K562 (cell line): ENCODE data around the gene C22orf42. TPM values are rescaled to one million over a fixed set of nuclear protein-coding genes. Genes with fewer than 3 reads are reported as not detected.

Experiments
- ATAC-seq: fragments of 200-7000 bp; cut with Tn5 transposase; 3 replicates; pipeline ENCODE4 v1.9.1; 2020; ENCODE audit warnings: moderate library complexity
- BruUV-seq: library from RNA; stranded (reverse); fragments of 400-500 nt; replicated peaks from 2 replicates; lab custom pipeline; 2021; lab: Mats Ljungman, UMichigan
- CTCF ChIA-PET: fragments of 300-600 bp; formaldehyde crosslinking; extraction: SDS; loops from one replicate; lab custom pipeline; 2021; ENCODE audit warnings: low intra/inter-chr PET ratio; lab: Yijun Ruan, JAX
- POLR2A ChIA-PET: fragments of 300-600, 350-650 bp; sonication (Branson Sonifier 250); formaldehyde crosslinking; extraction: SDS; loops from one replicate; lab custom pipeline; 2021; ENCODE audit warnings: antibody characterized with exemption, inconsistent platforms; lab: Yijun Ruan, JAX
- DNase-seq, 4 experiments: peaks; one replicate each; pipeline versions ENCODE4 v3.0.0 to v3.0.0-alpha.2; 2011 to 2018; ENCODE audit warnings: low spot score in 3 of 4, mixed read lengths in 3 of 4; ENCODE audit errors: extremely low read depth in 1 of 4
- FAIRE-seq: peaks from 2 replicates; lab custom pipeline; 2011; peaks lifted over from hg19 to GRCh38; lab: Jason Lieb, UNC
- H2AFZ ChIP-seq: 2 replicates; pipeline ENCODE4 v1.6.0; 2011; ENCODE audit warnings: low read depth, low read length, control low read depth, inconsistent platforms
- H3K27ac ChIP-seq: fragments of 200-600 bp; 3 replicates; pipeline ENCODE4 v1.8.0; 2011; ENCODE audit warnings: low read depth, mild to moderate bottlenecking, control low read depth, inconsistent platforms, low read length, moderate library complexity, mixed read lengths; ENCODE audit errors: extremely low read depth
- H3K27me3 ChIP-seq, 2 experiments: fragments of 300-600 bp in 1 of 2; 2 replicates in 1 of 2; 3 replicates in 1 of 2; pipeline versions ENCODE4 v1.6.0 to v1.8.0; 2011; ENCODE audit warnings: inconsistent platforms in 2 of 2, low read length in 2 of 2, mild to moderate bottlenecking in 1 of 2, mixed read lengths in 1 of 2, moderate library complexity in 1 of 2; ENCODE audit not compliant: control insufficient read depth in 2 of 2, insufficient read depth in 2 of 2
- H3K36me3 ChIP-seq: fragments of 300-600 bp; 3 replicates; pipeline ENCODE4 v1.8.0; 2011; ENCODE audit warnings: mild to moderate bottlenecking, low read length, inconsistent platforms; ENCODE audit not compliant: control insufficient read depth, insufficient read depth
- H3K4me1 ChIP-seq, 2 experiments: fragments of 200-600 bp in 1 of 2; replicated peaks in 1 of 2; 2 replicates in 1 of 2; 3 replicates in 1 of 2; pipeline versions ENCODE4 v1.5.1 to v1.8.0; 2011; ENCODE audit warnings: inconsistent platforms in 2 of 2, low read length in 2 of 2, mild to moderate bottlenecking in 1 of 2, mixed read lengths in 1 of 2, moderate library complexity in 1 of 2; ENCODE audit not compliant: control insufficient read depth in 2 of 2, insufficient read depth in 2 of 2
- H3K4me2 ChIP-seq: 2 replicates; pipeline ENCODE4 v1.6.1; 2011; ENCODE audit warnings: low read length, control low read depth, inconsistent platforms, mixed read lengths; ENCODE audit not compliant: insufficient read depth
- H3K4me3 ChIP-seq: fragments of 200-600 bp; sonication (generic), shearing (Covaris generic); 2 replicates; pipeline ENCODE4 v1.5.1; 2016; ENCODE audit warnings: control low read depth, inconsistent platforms
- H3K79me2 ChIP-seq: fragments of 200-600 bp; 3 replicates; pipeline ENCODE4 v1.8.0; 2011; ENCODE audit warnings: low read length, inconsistent platforms; ENCODE audit not compliant: control insufficient read depth, insufficient read depth
- H3K9ac ChIP-seq, 2 experiments: 2 replicates each; pipeline versions ENCODE4 v1.6.0 to v1.6.1; 2011; ENCODE audit warnings: low read depth in 2 of 2, low read length in 2 of 2, control low read depth in 1 of 2, inconsistent platforms in 1 of 2, mild to moderate bottlenecking in 1 of 2, mixed read lengths in 1 of 2; ENCODE audit not compliant: insufficient read depth in 1 of 2
- H3K9me1 ChIP-seq: one replicate; pipeline ENCODE4 v1.6.0; 2011; ENCODE audit warnings: inconsistent platforms, mild to moderate bottlenecking, low read length, moderate library complexity; ENCODE audit not compliant: control insufficient read depth, insufficient read depth
- H3K9me3 ChIP-seq: replicated peaks from 2 replicates; pipeline ENCODE4 v1.5.1; 2011; ENCODE audit warnings: low read depth, low read length, inconsistent platforms; ENCODE audit not compliant: control insufficient read depth, insufficient read depth
- H4K20me1 ChIP-seq: replicated peaks from 2 replicates; pipeline ENCODE4 v1.6.1; 2011; ENCODE audit warnings: low read length, inconsistent platforms, mixed read lengths; ENCODE audit not compliant: control insufficient read depth, insufficient read depth
- BCLAF1 ChIP-seq, 2 experiments: fragments of 450-650 bp in 1 of 2; IDR thresholded peaks; 2 replicates each; pipeline ENCODE4 v1.6.1; 2011 to 2017; ENCODE audit warnings: low read depth in 2 of 2, antibody characterized with exemption in 1 of 2, borderline replicate concordance in 1 of 2, low read length in 1 of 2, mild to moderate bottlenecking in 1 of 2, mixed read lengths in 1 of 2; ENCODE audit not compliant: control insufficient read depth in 1 of 2
- CEBPB ChIP-seq: fragments of 450-650 bp; IDR thresholded peaks from 2 replicates; pipeline ENCODE4 v1.6.1; 2016; ENCODE audit warnings: missing genetic modification characterization, missing compliant biosample characterization
- E2F3 ChIP-seq: fragments of 250-450 bp; sonication (Bioruptor Pico); IDR thresholded peaks from 2 replicates; pipeline ENCODE4 v1.4.0; 2020; ENCODE audit warnings: mild to moderate bottlenecking
- FOXK1 ChIP-seq: sonication (generic); formaldehyde crosslinking; IDR thresholded peaks from 2 replicates; pipeline ENCODE4 v1.8.0; 2022; ENCODE audit warnings: missing genetic modification reagents, mild to moderate bottlenecking, borderline replicate concordance
- MAFF ChIP-seq: IDR thresholded peaks from 2 replicates; pipeline ENCODE4 v1.6.1; 2012; ENCODE audit warnings: low read length, improper control_type of control experiment
- RCOR1 ChIP-seq, 2 experiments: IDR thresholded peaks; 2 replicates each; pipeline ENCODE4 v1.6.1; 2012; ENCODE audit warnings: low read depth in 2 of 2, low read length in 2 of 2, borderline replicate concordance in 1 of 2, improper control_type of control experiment in 1 of 2
- SPI1 ChIP-seq: IDR thresholded peaks from 2 replicates; pipeline ENCODE4 v1.6.1; 2011; ENCODE audit warnings: low read depth, low read length, control low read depth, borderline replicate concordance
- YY1 ChIP-seq, 3 experiments: IDR thresholded peaks; 2 replicates each; pipeline ENCODE4 v1.6.1; 2011; ENCODE audit warnings: low read length in 2 of 3, mild to moderate bottlenecking in 2 of 3, moderate library complexity in 2 of 3, borderline replicate concordance in 1 of 3, control low read depth in 1 of 3, low read depth in 1 of 3; ENCODE audit not compliant: insufficient read depth in 3 of 3, insufficient replicate concordance in 2 of 3, control insufficient read depth in 1 of 3, insufficient read length in 1 of 3; ENCODE audit errors: extremely low read depth in 1 of 3
- ZFX ChIP-seq: sonication (generic); formaldehyde crosslinking; IDR thresholded peaks from 2 replicates; pipeline ENCODE4 v1.8.0; 2022; ENCODE audit warnings: mild to moderate bottlenecking, missing genetic modification reagents, moderate library complexity
- ZSCAN29 ChIP-seq: fragments of 450-650 bp; IDR thresholded peaks from 2 replicates; pipeline ENCODE4 v1.6.1; 2017
- WGBS: fragments of 100-300 bp; shearing (Covaris generic); methylation state at CpG from one replicate; pipeline ENCODE4 v1.1.6; 2016; ENCODE audit warnings: low coverage, mixed read lengths; ENCODE audit not compliant: insufficient coverage; ENCODE audit errors: missing lambda C conversion rate; 5-methylcytosine and 5-hydroxymethylcytosine counted together
- in situ Hi-C: fragments of 300-500 bp; cut with MboI; formaldehyde crosslinking; loops from 4 replicates; pipeline ENCODE4 v1.15.0; 2018; ENCODE audit warnings: inconsistent platforms, mixed read lengths
- intact Hi-C: fragments of 100-400 bp; cut with micrococcal nuclease; formaldehyde crosslinking; loops from 2 replicates; pipeline ENCODE4 v1.14.2; 2022
- polyA plus RNA-seq, 8 experiments: library from polyadenylated mRNA; depleted of rRNA in 4 of 8; stranded (reverse) in 5 of 8; unstranded in 3 of 8; fragments of >200 nt; fragmentation: Nextera tagmentation in 2 of 8; fragmentation: Illumina TruSeq in 1 of 8; extraction: Ambion mirVana in 2 of 8; extraction: Trizol in 1 of 8; gene quantifications; 2 replicates each; pipeline versions ENCODE4 v1.2.1 to v1.2.3, GENCODE V29; 2011 to 2014; ENCODE audit warnings: inconsistent platforms in 1 of 8, missing spikeins in 1 of 8
- total RNA-seq, 7 experiments: library from RNA; depleted of rRNA in 6 of 7; stranded (reverse); fragments of >200 nt in 6 of 7; fragmentation: Illumina TruSeq in 2 of 7; extraction: Trizol in 2 of 7; gene quantifications; 2 replicates each; pipeline versions ENCODE4 v1.2.1 to v1.2.3, GENCODE V29; 2011 to 2021; ENCODE audit warnings: low replicate concordance in 1 of 7
- TF ChIP-seq, protein P1 (sequence below): fragments of 450-650 bp; formaldehyde crosslinking; IDR thresholded peaks from 2 replicates; pipeline ENCODE4 v1.4.0; 2022; ENCODE audit warnings: missing genetic modification characterization

Gene C22orf42
- total and polyA plus RNA-seq, 9 of the 15 experiments (the other 6 are each of a cell fraction or from before 2014, with no cell fraction given) = not detected

GRCh38 chr22:32144496-32145274 is 14.4 kb downstream of the C22orf42 start:
- 1% methylated on average over 6 of the region's 6 CpGs for WGBS
- CTCF ChIA-PET = no interaction called here

DNA sequence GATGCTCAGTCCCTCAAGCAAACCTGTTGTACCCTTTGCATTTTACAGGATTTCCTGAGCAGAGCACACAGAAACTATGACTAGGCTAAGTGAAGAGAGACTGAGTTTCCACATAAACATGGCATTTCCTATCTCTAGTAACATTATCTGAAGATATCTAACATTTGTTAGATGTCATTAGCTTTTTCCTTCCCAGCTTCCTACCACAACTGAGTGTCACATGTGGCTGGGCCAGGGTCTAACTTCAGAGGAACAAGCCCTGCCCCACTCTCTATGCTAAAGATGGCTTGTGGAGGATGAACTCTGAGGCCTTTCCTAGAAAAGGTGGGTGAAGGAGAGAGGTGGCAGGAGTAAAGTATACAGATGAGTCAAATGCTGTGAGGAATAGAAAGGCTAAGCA is 16.5 kb downstream of the C22orf42 start:
- Histone ChIP-seq H3K27ac (no peak overlapping the region), H3K9me1 (no peaks in the 10 kb centered on the region), H3K9ac (no peak overlapping the region), H3K4me3 (no peak overlapping the region), H3K9me3 (no peaks in the 10 kb centered on the region), H2AFZ (no peak overlapping the region), H3K4me2 (no peak overlapping the region), H3K79me2 (no peaks in the 10 kb centered on the region), H4K20me1 (no peaks in the 10 kb centered on the region), H3K4me1 (no peaks in the 10 kb centered on the region; a peak in 3 of 5 replicates), H3K36me3 (no peaks in the 10 kb centered on the region), H3K27me3 (0 out of 5 replicates have a peak, but pooled peaks cover 0 to 3% of the 10 kb centered on the region in 2 experiments)
- POLR2A ChIA-PET = no interaction called here
- intact Hi-C loops = no loop called here
- in situ Hi-C loops = no loop called here
- ATAC-seq (no peak), FAIRE-seq (no peak), DNase-seq (no peak)
- CTCF ChIA-PET = no interaction called here
- BruUV-seq = no TSS peak
- TF ChIP-seq ZSCAN29 = no peak
- no peak for TF ChIP-seq MAFF
- no peak for TF ChIP-seq YY1 (IDR thresholded peaks at IDR 0.05; ENCODE audit: borderline replicate concordance in 1 of 3, control insufficient read depth in 1 of 3, extremely low read depth in 1 of 3, insufficient read depth in 3 of 3, insufficient read length in 1 of 3, insufficient replicate concordance in 2 of 3, low read depth in 1 of 3, low read length in 2 of 3)
- no peak for TF ChIP-seq FOXK1 (CRISPR knock-in tag)
- TF ChIP-seq, protein P1, sequence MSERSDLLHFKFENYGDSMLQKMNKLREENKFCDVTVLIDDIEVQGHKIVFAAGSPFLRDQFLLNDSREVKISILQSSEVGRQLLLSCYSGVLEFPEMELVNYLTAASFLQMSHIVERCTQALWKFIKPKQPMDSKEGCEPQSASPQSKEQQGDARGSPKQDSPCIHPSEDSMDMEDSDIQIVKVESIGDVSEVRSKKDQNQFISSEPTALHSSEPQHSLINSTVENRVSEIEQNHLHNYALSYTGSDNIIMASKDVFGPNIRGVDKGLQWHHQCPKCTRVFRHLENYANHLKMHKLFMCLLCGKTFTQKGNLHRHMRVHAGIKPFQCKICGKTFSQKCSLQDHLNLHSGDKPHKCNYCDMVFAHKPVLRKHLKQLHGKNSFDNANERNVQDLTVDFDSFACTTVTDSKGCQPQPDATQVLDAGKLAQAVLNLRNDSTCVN (CRISPR knock-in tag) = no peak
- no peak for TF ChIP-seq E2F3 (CRISPR knock-in tag)
- TF ChIP-seq ZFX (CRISPR knock-in tag) = no peak
- no peak for TF ChIP-seq BCLAF1 (IDR thresholded peaks at IDR 0.05; ENCODE audit: borderline replicate concordance in 1 of 2, control insufficient read depth in 1 of 2, low read depth in 2 of 2, low read length in 1 of 2)

More at GRCh38 chr22:32144496-32145274, 14.4 kb downstream of the C22orf42 start:
- TF ChIP-seq SPI1 = peak; percentile 6; the same call in 1 of the 2 replicates
- TF ChIP-seq RCOR1 (IDR thresholded peaks at IDR 0.05; ENCODE audit: borderline replicate concordance in 1 of 2, low read depth in 2 of 2, low read length in 2 of 2) = no peak
- TF ChIP-seq CEBPB (tag) = peak; percentile 57
- no peak overlapping the region for H3K4me3 ChIP-seq
- H3K9me3 ChIP-seq = no peaks in the 10 kb centered on the region
- no peaks in the 10 kb centered on the region for H3K36me3 ChIP-seq
- H3K4me1 ChIP-seq = no peaks in the 10 kb centered on the region
- H3K27me3 ChIP-seq = no peaks in the 10 kb centered on the region
- no peaks in the 10 kb centered on the region for H4K20me1 ChIP-seq
- ATAC-seq (no peak), FAIRE-seq (no peak), DNase-seq (no peak)
- POLR2A ChIA-PET = interaction anchor here (0.6 to 0.7 kb wide), 2 partner anchors 14 to 160 kb away, joined by 3 read pairs; no protein-coding TSS in a partner anchor
- no TSS peak for BruUV-seq
- in situ Hi-C loops (no loop called here), intact Hi-C loops (no loop called here)
- no peak overlapping the region for H3K4me2 ChIP-seq
- no peak overlapping the region for H2AFZ ChIP-seq
- no peaks in the 10 kb centered on the region for H3K9me1 ChIP-seq
- no peak overlapping the region for H3K9ac ChIP-seq
- H3K27ac ChIP-seq = no peak overlapping the region
- no peaks in the 10 kb centered on the region for H3K79me2 ChIP-seq
